GM12878 (cell line): ENCODE measurements around the gene ATG10.

Source experiments
- BACH1 ChIP-seq: fragments of 450-650 bp; IDR thresholded peaks from 2 replicates; pipeline ENCODE4 v1.6.1; 2017; ENCODE audit warnings: mild to moderate bottlenecking, borderline replicate concordance
- ESRRA ChIP-seq: IDR thresholded peaks from 2 replicates; pipeline ENCODE4 v1.6.1; 2012; ENCODE audit warnings: mild to moderate bottlenecking, low read length, improper control_type of control experiment
- NFIC ChIP-seq: IDR thresholded peaks from 2 replicates; pipeline ENCODE4 v1.6.1; 2012; ENCODE audit warnings: low read depth, mild to moderate bottlenecking, inconsistent platforms, low read length, moderate library complexity
- POLR2AphosphoS5 ChIP-seq: IDR thresholded peaks from 2 replicates; pipeline ENCODE4 v1.6.1; 2011; ENCODE audit warnings: mild to moderate bottlenecking, low read length, inconsistent platforms
- YY1 ChIP-seq: IDR thresholded peaks from 2 replicates; pipeline ENCODE4 v1.6.1; 2011; ENCODE audit warnings: low read depth, mild to moderate bottlenecking, low read length

- no peak for TF ChIP-seq POLR2AphosphoS5
- TF ChIP-seq YY1, result no peak
- no peak for TF ChIP-seq ESRRA
- TF ChIP-seq NFIC, result no peak
- no peak for TF ChIP-seq BACH1
These were observed 325.1 kb downstream of the ATG10 start for GRCh38 chr5:82296929-82297328.
